HepG2 (cell line): ENCODE data around the gene PHACTR1. TPM values are rescaled to one million over a fixed set of nuclear protein-coding genes. Genes with fewer than 3 reads are reported as not detected.

Experiments
- ATAC-seq: fragments of 200-7000 bp; cut with Tn5 transposase; 3 replicates; pipeline ENCODE4 v1.9.1; 2020; ENCODE audit warnings: mild to moderate bottlenecking, moderate library complexity
- BruUV-seq: library from RNA; stranded (reverse); fragments of 400-500 nt; replicated peaks from 2 replicates; lab custom pipeline; 2021; lab: Mats Ljungman, UMichigan
- CTCF ChIA-PET: fragments of 300-600 bp; formaldehyde crosslinking; extraction: SDS; loops from one replicate; lab custom pipeline; 2021; ENCODE audit warnings: low total read pairs, inconsistent platforms, low intra/inter-chr PET ratio; lab: Yijun Ruan, JAX
- POLR2A ChIA-PET: fragments of 350-600 bp; sonication (Branson Sonifier 250); formaldehyde crosslinking; loops from one replicate; lab custom pipeline; 2020; ENCODE audit warnings: antibody characterized with exemption, inconsistent platforms; lab: Yijun Ruan, JAX
- DNase-seq: peaks from one replicate; pipeline ENCODE4 v3.0.0-alpha.2; 2015; ENCODE audit warnings: low spot score
- FAIRE-seq: peaks from 3 replicates; lab custom pipeline; 2011; peaks lifted over from hg19 to GRCh38; lab: Jason Lieb, UNC
- H2AFZ ChIP-seq: one replicate; pipeline ENCODE4 v1.6.1; 2011; ENCODE audit warnings: low read length, inconsistent platforms
- H3K27ac ChIP-seq: fragments of 300-600 bp; 3 replicates; pipeline ENCODE4 v1.8.0; 2011; ENCODE audit warnings: mixed run types, mild to moderate bottlenecking, mixed read lengths, low read length, inconsistent platforms; ENCODE audit not compliant: insufficient read depth; ENCODE audit errors: extremely low read length
- H3K27me3 ChIP-seq, 2 experiments: fragments of 200-600 bp in 1 of 2; 2 replicates in 1 of 2; 3 replicates in 1 of 2; pipeline versions ENCODE4 v1.6.0 to v1.8.0; 2011; ENCODE audit warnings: low read length in 2 of 2, mild to moderate bottlenecking in 2 of 2, moderate library complexity in 2 of 2, inconsistent platforms in 1 of 2; ENCODE audit not compliant: insufficient read depth in 2 of 2, control insufficient read depth in 1 of 2
- H3K36me3 ChIP-seq, 2 experiments: fragments of 200-600 bp in 1 of 2; replicated peaks in 1 of 2; 2 replicates in 1 of 2; 3 replicates in 1 of 2; pipeline versions ENCODE4 v1.5.1 to v1.8.0; 2011; ENCODE audit warnings: low read length in 2 of 2, inconsistent platforms in 1 of 2; ENCODE audit not compliant: insufficient read depth in 2 of 2, control insufficient read depth in 1 of 2
- H3K4me1 ChIP-seq: 2 replicates; pipeline ENCODE4 v1.5.1; 2012; ENCODE audit warnings: low read length, inconsistent platforms; ENCODE audit not compliant: insufficient read depth
- H3K4me2 ChIP-seq: 2 replicates; pipeline ENCODE4 v1.6.0; 2011; ENCODE audit warnings: low read depth, low read length, inconsistent platforms
- H3K4me3 ChIP-seq, 3 experiments: fragments of 200-600 bp in 1 of 3; sonication (generic), shearing (Covaris generic) in 1 of 3; replicated peaks in 1 of 3; 2 replicates each; pipeline ENCODE4 v1.5.1; 2011 to 2016; ENCODE audit warnings: low read length in 3 of 3, inconsistent platforms in 2 of 3, low read depth in 2 of 3, mild to moderate bottlenecking in 2 of 3, control low read depth in 1 of 3, mixed read lengths in 1 of 3; ENCODE audit not compliant: insufficient read depth in 1 of 3
- H3K79me2 ChIP-seq: one replicate; pipeline ENCODE4 v1.6.1; 2011; ENCODE audit warnings: low read length, inconsistent platforms; ENCODE audit not compliant: insufficient read depth
- H3K9ac ChIP-seq: 2 replicates; pipeline ENCODE4 v1.6.0; 2011; ENCODE audit warnings: mild to moderate bottlenecking, low read depth, low read length, inconsistent platforms; ENCODE audit not compliant: insufficient read depth
- H3K9me3 ChIP-seq: 2 replicates; pipeline ENCODE4 v1.5.1; 2012; ENCODE audit warnings: mild to moderate bottlenecking, low read length
- H4K20me1 ChIP-seq: 2 replicates; pipeline ENCODE4 v1.6.0; 2011; ENCODE audit warnings: inconsistent platforms, mild to moderate bottlenecking, low read length, moderate library complexity; ENCODE audit not compliant: insufficient read depth
- AGO1 ChIP-seq: fragments of 200-400 bp; formaldehyde crosslinking; IDR thresholded peaks from 2 replicates; pipeline ENCODE4 v1.6.1; 2017; ENCODE audit warnings: mild to moderate bottlenecking, low read depth, low read length, moderate library complexity; ENCODE audit not compliant: poor library complexity, severe bottlenecking
- ATAD3A ChIP-seq: sonication (generic); formaldehyde crosslinking; IDR thresholded peaks from 2 replicates; pipeline ENCODE4 v1.4.0; 2020; ENCODE audit warnings: missing genetic modification reagents
- FOXK2 ChIP-seq: fragments of 450-650 bp; IDR thresholded peaks from 2 replicates; pipeline ENCODE4 v1.6.1; 2016
- GMEB1 ChIP-seq: sonication (generic); formaldehyde crosslinking; IDR thresholded peaks from 2 replicates; pipeline ENCODE4 v1.5.1; 2020; ENCODE audit warnings: missing genetic modification reagents, mild to moderate bottlenecking, borderline replicate concordance
- NCOR1 ChIP-seq: fragments of 200-600 bp; sonication (generic); IDR thresholded peaks from 2 replicates; pipeline ENCODE4 v1.7.0; 2017; ENCODE audit warnings: antibody characterized with exemption, low read length, borderline replicate concordance
- RARG ChIP-seq: sonication (generic); formaldehyde crosslinking; IDR thresholded peaks from 2 replicates; pipeline ENCODE4 v1.4.0; 2020; ENCODE audit warnings: low read depth, mild to moderate bottlenecking, missing genetic modification reagents
- ZEB1 ChIP-seq: IDR thresholded peaks from 2 replicates; pipeline ENCODE4 v1.6.1; 2012; ENCODE audit warnings: mild to moderate bottlenecking, low read depth, inconsistent platforms; ENCODE audit not compliant: insufficient replicate concordance
- ZNF124 ChIP-seq: sonication (generic); formaldehyde crosslinking; IDR thresholded peaks from 2 replicates; pipeline ENCODE4 v1.4.0; 2020; ENCODE audit warnings: missing genetic modification reagents
- ZNF414 ChIP-seq: sonication (generic); formaldehyde crosslinking; IDR thresholded peaks from 2 replicates; pipeline ENCODE4 v1.5.0; 2020; ENCODE audit warnings: missing genetic modification reagents
- ZNF709 ChIP-seq: sonication (generic); formaldehyde crosslinking; IDR thresholded peaks from 2 replicates; pipeline ENCODE4 v1.5.0; 2020; ENCODE audit warnings: mild to moderate bottlenecking, missing genetic modification reagents
- ZNF770 ChIP-seq: sonication (generic); formaldehyde crosslinking; IDR thresholded peaks from 2 replicates; pipeline ENCODE4 v1.5.0; 2020; ENCODE audit warnings: mild to moderate bottlenecking, missing genetic modification reagents
- ZSCAN20 ChIP-seq: sonication (generic); formaldehyde crosslinking; IDR thresholded peaks from 2 replicates; pipeline ENCODE4 v1.4.0; 2020; ENCODE audit warnings: missing genetic modification reagents, mild to moderate bottlenecking, borderline replicate concordance
- WGBS: methylation state at CpG from one replicate; pipeline ENCODE4 v1.1.6; 2017; ENCODE audit warnings: low lambda C conversion rate; 5-methylcytosine and 5-hydroxymethylcytosine counted together
- in situ Hi-C: cut with HindIII; loops from 2 replicates; pipeline ENCODE4 v1.10.0; 2017; ENCODE audit warnings: low pct_unique_long_range_greater_than_20kb; ENCODE audit not compliant: extremely low pct_ligation_motif_present
- intact Hi-C: fragments of 100-400 bp; cut with micrococcal nuclease; formaldehyde crosslinking; loops from one replicate; pipeline ENCODE4 v1.10.0; 2022; ENCODE audit not compliant: unreplicated experiment
- polyA plus RNA-seq, 8 experiments: library from polyadenylated mRNA; depleted of rRNA in 3 of 8; stranded (reverse) in 7 of 8; unstranded in 1 of 8; fragments of >200 nt; fragmentation: Illumina TruSeq in 4 of 8; extraction: Trizol in 4 of 8; gene quantifications; 2 replicates each; pipeline versions ENCODE4 v1.2.1 to v1.2.3, GENCODE V29; 2011 to 2016; ENCODE audit warnings: low read depth in 4 of 8, missing spikeins in 1 of 8, mixed read lengths in 1 of 8; ENCODE audit not compliant: insufficient read depth in 1 of 8
- total RNA-seq, 5 experiments: library from RNA; depleted of rRNA; stranded (reverse); fragments of >200 nt; fragmentation: Illumina TruSeq; extraction: Trizol; gene quantifications; 2 replicates each; pipeline ENCODE4 v1.2.3, GENCODE V29; 2016; ENCODE audit warnings: low read depth in 1 of 5

Gene PHACTR1
- total and polyA plus RNA-seq, 2 of the 13 experiments (the other 11 are each of a cell fraction or from before 2014, with no cell fraction given), result 0.09 TPM; not detected in 1

GRCh38 chr6:12836009-12836408 lies 119.4 kb downstream of the PHACTR1 start:
- Histone ChIP-seq H3K79me2 (no peaks in the 10 kb centered on the region), H3K9me3 (peaks cover 15% of the 10 kb centered on the region), H2AFZ (no peak overlapping the region), H3K4me3 (no peak overlapping the region), H3K27me3 (0 out of 5 replicates have a peak, but pooled peaks cover 0 to 3% of the 10 kb centered on the region in 2 experiments), H3K36me3 (no peaks in the 10 kb centered on the region), H3K27ac (no peak overlapping the region), H3K4me1 (no peaks in the 10 kb centered on the region), H3K4me2 (no peak overlapping the region), H4K20me1 (no peaks in the 10 kb centered on the region), H3K9ac (no peak overlapping the region)
- TF ChIP-seq ZNF709 (CRISPR knock-in tag) (no peak), ZEB1 (no peak), GMEB1 (CRISPR knock-in tag) (no peak), RARG (CRISPR knock-in tag) (no peak), ZNF124 (CRISPR knock-in tag) (no peak), NCOR1 (no peak), FOXK2 (no peak), ZNF414 (no peak), ATAD3A (CRISPR knock-in tag) (no peak), AGO1 (no peak), ZSCAN20 (no peak), ZNF770 (no peak)
- no TSS peak for BruUV-seq
- ChIA-PET CTCF (no interaction called here), POLR2A (no interaction called here)
- in situ Hi-C loops (no loop called here), intact Hi-C loops (no loop called here)
- ATAC-seq, result no peak
- 23% methylated on average over 2 of the region's 2 CpGs for WGBS
- no peak for FAIRE-seq
- DNase-seq, result no peak
